ENCODE measurements around the gene COPA. TPM values are rescaled to one million over a fixed set of nuclear protein-coding genes. Genes with fewer than 3 reads are reported as not detected.

Gene COPA
- total RNA-seq, 2 donors from 2014 or later = 96.1 to 134 TPM

- no peak for TF ChIP-seq CTCF (IDR thresholded peaks at IDR 0.05)
- Histone ChIP-seq H3K27me3 (no peaks in the 10 kb centered on the region), H3K27ac (no peak overlapping the region), H3K9me3 (no peaks in the 10 kb centered on the region), H3K36me3 (no peaks in the 10 kb centered on the region), H3K4me1 (no peaks in the 10 kb centered on the region), H3K4me3 (no peak overlapping the region)
- DNase-seq (ENCODE audit: low spot score) = no peak
Measured at GRCh38 chr1:160369087-160369486, 26.0 kb upstream of the COPA start.

GRCh38 chr1:160367934-160368923 lies 25.2 kb upstream of the COPA start:
- Histone ChIP-seq H3K4me1 (no peaks in the 10 kb centered on the region), H3K9me3 (no peaks in the 10 kb centered on the region), H3K27ac (no peak overlapping the region), H3K4me3 (no peak overlapping the region), H3K36me3 (no peaks in the 10 kb centered on the region), H3K27me3 (no peaks in the 10 kb centered on the region)
- DNase-seq (ENCODE audit: low spot score) = peak; percentile 44
- no peak for TF ChIP-seq CTCF (IDR thresholded peaks at IDR 0.05)

- Histone ChIP-seq H3K27me3 (no peaks in the 10 kb centered on the region), H3K27ac (no peak overlapping the region), H3K36me3 (no peaks in the 10 kb centered on the region), H3K4me1 (no peaks in the 10 kb centered on the region), H3K4me3 (no peak overlapping the region), H3K9me3 (no peaks in the 10 kb centered on the region)
- DNase-seq (ENCODE audit: low spot score) = peak; percentile 48
- TF ChIP-seq CTCF (IDR thresholded peaks at IDR 0.05) = no peak
Measured at GRCh38 chr1:160367516-160367900, 24.5 kb upstream of the COPA start.

- no peak for TF ChIP-seq CTCF (IDR thresholded peaks at IDR 0.05)
- no peaks in the 10 kb centered on the region for H3K9me3 ChIP-seq
- no peaks in the 10 kb centered on the region for H3K27me3 ChIP-seq
Measured at GRCh38 chr1:160366731-160367515, 23.9 kb upstream of the COPA start, which contains the start of gene NHLH1. Gene NHLH1, plus strand, starts transcription at chr1:160367071. Its CDS starts 3,661 bp downstream, at chr1:160370732.

GRCh38 chr1:160365325-160365724 lies 22.3 kb upstream of the COPA start:
- H3K36me3 ChIP-seq = peaks cover 2% of the 10 kb centered on the region
- H3K4me1 ChIP-seq = no peaks in the 10 kb centered on the region
- H3K9me3 ChIP-seq = no peaks in the 10 kb centered on the region
- H3K4me3 ChIP-seq = no peak overlapping the region
- no peaks in the 10 kb centered on the region for H3K27me3 ChIP-seq
- no peak for TF ChIP-seq CTCF (IDR thresholded peaks at IDR 0.05)
- DNase-seq (ENCODE audit: low spot score) = peak; percentile 21
- H3K27ac ChIP-seq = no peak overlapping the region

More at GRCh38 chr1:160366731-160367515, 23.9 kb upstream of the COPA start, which contains the start of gene NHLH1:
- peak; percentile 16 for DNase-seq (ENCODE audit: low spot score)
- no peaks in the 10 kb centered on the region for H3K4me1 ChIP-seq
- H3K36me3 ChIP-seq = no peaks in the 10 kb centered on the region
- H3K27ac ChIP-seq = no peak within 1 kb of the TSS
- no peak within 1 kb of the TSS for H3K4me3 ChIP-seq
